ENCODE measurements around the gene HES7.

Gene HES7

DNA sequence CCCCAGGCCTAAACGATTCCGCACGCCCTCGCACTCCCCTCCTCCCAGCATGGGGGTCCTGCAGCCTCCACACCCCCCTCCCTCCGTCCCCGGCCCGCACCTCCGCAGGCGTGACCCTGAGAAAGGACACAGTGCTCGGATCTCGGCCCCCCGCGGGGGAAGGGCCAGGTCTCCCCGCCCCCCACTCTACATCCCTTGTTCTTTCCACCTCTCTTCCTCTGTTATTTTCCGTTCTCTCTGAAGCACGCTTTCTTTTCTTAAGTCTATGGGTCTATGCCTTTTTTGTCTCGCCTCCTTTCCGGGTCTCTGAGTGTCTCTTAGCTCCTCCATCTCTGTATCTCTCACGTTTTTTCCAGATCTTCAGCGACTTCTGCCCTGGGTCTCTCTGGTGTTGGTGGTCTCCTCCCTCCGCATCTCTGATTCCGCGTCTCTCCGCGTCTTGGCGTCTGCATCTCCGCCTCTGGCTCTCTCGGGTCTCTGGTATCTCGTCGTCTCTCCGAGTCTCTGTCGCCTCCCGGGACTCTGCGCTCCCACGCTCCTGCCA, 2.1 kb upstream of the HES7 start (continued):
- TF ChIP-seq, protein P1, sequence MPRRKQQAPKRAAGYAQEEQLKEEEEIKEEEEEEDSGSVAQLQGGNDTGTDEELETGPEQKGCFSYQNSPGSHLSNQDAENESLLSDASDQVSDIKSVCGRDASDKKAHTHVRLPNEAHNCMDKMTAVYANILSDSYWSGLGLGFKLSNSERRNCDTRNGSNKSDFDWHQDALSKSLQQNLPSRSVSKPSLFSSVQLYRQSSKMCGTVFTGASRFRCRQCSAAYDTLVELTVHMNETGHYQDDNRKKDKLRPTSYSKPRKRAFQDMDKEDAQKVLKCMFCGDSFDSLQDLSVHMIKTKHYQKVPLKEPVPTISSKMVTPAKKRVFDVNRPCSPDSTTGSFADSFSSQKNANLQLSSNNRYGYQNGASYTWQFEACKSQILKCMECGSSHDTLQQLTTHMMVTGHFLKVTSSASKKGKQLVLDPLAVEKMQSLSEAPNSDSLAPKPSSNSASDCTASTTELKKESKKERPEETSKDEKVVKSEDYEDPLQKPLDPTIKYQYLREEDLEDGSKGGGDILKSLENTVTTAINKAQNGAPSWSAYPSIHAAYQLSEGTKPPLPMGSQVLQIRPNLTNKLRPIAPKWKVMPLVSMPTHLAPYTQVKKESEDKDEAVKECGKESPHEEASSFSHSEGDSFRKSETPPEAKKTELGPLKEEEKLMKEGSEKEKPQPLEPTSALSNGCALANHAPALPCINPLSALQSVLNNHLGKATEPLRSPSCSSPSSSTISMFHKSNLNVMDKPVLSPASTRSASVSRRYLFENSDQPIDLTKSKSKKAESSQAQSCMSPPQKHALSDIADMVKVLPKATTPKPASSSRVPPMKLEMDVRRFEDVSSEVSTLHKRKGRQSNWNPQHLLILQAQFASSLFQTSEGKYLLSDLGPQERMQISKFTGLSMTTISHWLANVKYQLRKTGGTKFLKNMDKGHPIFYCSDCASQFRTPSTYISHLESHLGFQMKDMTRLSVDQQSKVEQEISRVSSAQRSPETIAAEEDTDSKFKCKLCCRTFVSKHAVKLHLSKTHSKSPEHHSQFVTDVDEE (CRISPR knock-in tag; IDR thresholded peaks at IDR 0.05), result no peak
- TF ChIP-seq CSDC2 (CRISPR knock-in tag; IDR thresholded peaks at IDR 0.05), result no peak

DNA sequence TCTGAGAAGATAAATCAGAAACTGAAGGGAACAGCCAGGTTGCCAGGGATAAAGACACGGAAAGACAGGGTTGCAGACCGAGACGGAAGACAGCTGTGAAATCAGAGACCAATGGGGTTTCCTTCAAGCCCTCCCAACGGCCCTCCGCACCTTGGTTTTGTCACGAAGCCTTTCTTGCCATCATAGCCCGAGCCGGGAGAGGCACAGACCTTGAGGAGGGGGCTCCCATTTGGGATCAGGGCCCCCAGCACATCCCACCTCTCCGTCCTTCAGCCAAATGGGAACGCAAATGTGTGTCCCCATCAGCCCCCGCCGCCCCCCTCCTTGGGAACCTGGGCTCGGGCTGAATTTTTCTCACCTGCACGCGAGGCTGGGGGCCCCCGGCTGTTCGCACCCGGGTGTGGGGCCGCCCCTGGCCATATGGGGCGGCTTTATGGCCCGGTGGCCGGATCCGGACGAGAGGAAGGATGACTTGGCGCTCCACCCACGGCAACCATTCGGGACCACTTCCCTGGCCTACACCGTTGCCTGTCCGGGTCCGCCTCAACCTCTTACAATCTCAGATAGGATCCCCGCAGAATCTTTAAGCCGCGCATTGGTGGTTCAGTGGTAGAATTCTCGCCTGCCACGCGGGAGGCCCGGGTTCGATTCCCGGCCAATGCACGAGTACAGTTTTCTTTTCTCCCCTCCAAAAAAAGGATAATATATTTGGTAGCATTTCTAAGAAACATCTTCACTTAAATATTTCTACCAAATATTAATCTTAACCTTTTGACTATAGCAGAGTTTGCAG, 1.4 kb upstream of the HES7 start:
- ATAC-seq, result peak; percentile 9
- TF ChIP-seq PPARA (CRISPR knock-in tag; IDR thresholded peaks at IDR 0.05; ENCODE audit: borderline replicate concordance) (no peak), ARNTL (CRISPR knock-in tag; IDR thresholded peaks at IDR 0.05; ENCODE audit: borderline replicate concordance, low read depth) (no peak), SNAI2 (CRISPR knock-in tag; IDR thresholded peaks at IDR 0.05) (no peak), ZC3H10 (CRISPR knock-in tag; IDR thresholded peaks at IDR 0.05) (no peak), ZNF8 (CRISPR knock-in tag; IDR thresholded peaks at IDR 0.05) (no peak)
- TF ChIP-seq, protein P2, sequence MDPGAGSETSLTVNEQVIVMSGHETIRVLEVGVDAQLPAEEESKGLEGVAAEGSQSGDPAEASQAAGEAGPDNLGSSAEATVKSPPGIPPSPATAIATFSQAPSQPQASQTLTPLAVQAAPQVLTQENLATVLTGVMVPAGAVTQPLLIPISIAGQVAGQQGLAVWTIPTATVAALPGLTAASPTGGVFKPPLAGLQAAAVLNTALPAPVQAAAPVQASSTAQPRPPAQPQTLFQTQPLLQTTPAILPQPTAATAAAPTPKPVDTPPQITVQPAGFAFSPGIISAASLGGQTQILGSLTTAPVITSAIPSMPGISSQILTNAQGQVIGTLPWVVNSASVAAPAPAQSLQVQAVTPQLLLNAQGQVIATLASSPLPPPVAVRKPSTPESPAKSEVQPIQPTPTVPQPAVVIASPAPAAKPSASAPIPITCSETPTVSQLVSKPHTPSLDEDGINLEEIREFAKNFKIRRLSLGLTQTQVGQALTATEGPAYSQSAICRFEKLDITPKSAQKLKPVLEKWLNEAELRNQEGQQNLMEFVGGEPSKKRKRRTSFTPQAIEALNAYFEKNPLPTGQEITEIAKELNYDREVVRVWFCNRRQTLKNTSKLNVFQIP (CRISPR knock-in tag; IDR thresholded peaks at IDR 0.05; ENCODE audit: borderline replicate concordance, low read depth), result no peak

DNA sequence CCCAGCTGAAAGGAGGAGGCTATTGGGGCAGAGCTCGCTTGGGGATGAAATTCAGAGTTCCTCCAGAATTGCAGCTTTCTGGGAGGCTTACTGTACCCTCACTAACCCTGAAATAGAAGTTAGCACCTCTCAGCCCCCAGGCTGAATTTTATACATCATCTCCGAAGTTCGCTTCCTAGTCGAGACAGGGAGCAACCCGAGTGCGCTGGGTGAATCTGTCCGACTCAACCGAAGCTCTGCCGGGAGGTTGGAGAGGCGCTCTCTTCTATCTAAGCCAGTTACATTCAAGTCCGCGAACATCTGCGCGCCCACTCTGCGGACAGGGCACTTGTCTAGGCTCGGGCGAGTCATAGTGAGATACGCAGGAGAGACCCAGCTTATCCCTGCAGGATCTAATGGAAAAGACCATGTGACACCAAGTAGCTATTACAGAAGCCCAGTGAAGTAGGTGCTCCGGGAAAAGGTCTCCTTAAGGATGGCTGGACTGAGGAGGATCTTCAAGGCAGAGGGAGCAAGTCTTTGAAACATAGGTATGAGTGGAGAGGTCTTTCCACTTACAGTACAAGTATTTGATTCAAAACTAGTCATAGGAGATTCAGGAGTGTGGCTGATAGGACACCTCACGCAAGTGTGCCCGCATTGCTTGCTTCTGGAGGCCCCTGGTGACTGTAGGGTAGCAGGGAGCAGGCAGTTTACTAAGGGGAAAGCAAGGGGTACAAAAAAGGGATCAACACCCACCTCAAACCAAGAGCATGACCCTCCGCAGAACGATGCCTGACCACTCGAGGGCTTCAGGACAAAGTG, 646 bp upstream of the HES7 start:
- ATAC-seq, result no peak
- TF ChIP-seq ESRRG (CRISPR knock-in tag; IDR thresholded peaks at IDR 0.05) (no peak), ZC3H10 (CRISPR knock-in tag; IDR thresholded peaks at IDR 0.05) (no peak), ZNF70 (CRISPR knock-in tag; IDR thresholded peaks at IDR 0.05) (no peak), SNAI2 (CRISPR knock-in tag; IDR thresholded peaks at IDR 0.05) (no peak), RARB (CRISPR knock-in tag; IDR thresholded peaks at IDR 0.05) (no peak)
- TF ChIP-seq, protein P3, sequence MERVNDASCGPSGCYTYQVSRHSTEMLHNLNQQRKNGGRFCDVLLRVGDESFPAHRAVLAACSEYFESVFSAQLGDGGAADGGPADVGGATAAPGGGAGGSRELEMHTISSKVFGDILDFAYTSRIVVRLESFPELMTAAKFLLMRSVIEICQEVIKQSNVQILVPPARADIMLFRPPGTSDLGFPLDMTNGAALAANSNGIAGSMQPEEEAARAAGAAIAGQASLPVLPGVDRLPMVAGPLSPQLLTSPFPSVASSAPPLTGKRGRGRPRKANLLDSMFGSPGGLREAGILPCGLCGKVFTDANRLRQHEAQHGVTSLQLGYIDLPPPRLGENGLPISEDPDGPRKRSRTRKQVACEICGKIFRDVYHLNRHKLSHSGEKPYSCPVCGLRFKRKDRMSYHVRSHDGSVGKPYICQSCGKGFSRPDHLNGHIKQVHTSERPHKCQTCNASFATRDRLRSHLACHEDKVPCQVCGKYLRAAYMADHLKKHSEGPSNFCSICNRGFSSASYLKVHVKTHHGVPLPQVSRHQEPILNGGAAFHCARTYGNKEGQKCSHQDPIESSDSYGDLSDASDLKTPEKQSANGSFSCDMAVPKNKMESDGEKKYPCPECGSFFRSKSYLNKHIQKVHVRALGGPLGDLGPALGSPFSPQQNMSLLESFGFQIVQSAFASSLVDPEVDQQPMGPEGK (CRISPR knock-in tag; IDR thresholded peaks at IDR 0.05; ENCODE audit: borderline replicate concordance), result no peak
- TF ChIP-seq, protein P1 (CRISPR knock-in tag; IDR thresholded peaks at IDR 0.05), result no peak

DNA sequence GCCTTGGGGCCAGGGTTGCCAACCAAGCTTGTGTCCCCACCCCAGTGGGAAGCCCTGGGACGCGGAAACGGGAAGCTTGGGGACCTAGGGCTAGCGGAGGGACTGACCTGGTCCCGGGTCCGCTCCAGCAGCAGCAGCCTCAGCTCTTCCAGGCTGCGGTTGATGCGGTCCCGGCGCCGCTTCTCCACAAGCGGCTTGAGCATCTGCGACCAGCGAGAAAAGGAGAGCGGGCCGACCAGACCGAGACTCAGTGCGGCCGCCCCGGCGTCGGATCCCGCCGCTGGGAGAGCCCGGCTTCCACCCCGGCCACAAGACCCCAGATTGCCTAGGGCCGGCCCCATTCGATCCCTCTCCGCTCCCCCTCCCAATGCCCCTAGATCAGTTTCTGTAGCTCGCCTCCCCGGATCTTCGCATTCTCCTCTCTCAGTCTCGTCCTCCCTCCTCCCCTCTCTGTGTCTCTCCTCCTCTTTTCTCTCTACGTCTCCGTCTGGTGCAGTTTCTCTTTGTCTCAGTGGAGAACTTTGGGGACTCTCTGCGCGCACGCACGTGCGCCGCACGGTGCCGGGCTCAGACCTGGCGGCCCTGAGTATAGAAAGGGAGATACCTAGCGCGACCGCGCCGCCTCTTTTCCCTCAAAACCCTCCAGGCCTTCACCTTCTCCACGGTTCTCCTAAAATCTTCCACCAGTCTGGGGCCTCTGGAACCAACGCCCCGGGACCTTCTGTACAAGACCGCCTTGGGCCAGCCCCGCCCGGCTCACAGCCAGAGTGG, 797 bp downstream of the HES7 start:
- no peak for ATAC-seq
- TF ChIP-seq GLIS3 (CRISPR knock-in tag; IDR thresholded peaks at IDR 0.05) (no peak), OSR1 (CRISPR knock-in tag; IDR thresholded peaks at IDR 0.05) (no peak), ZNF70 (CRISPR knock-in tag; IDR thresholded peaks at IDR 0.05) (no peak), CSDC2 (CRISPR knock-in tag; IDR thresholded peaks at IDR 0.05) (no peak), TOX (CRISPR knock-in tag; IDR thresholded peaks at IDR 0.05; ENCODE audit: borderline replicate concordance) (no peak), ZFP3 (CRISPR knock-in tag; IDR thresholded peaks at IDR 0.05) (no peak), ISL1 (CRISPR knock-in tag; IDR thresholded peaks at IDR 0.05) (no peak), RARB (CRISPR knock-in tag; IDR thresholded peaks at IDR 0.05) (no peak), BACH2 (CRISPR knock-in tag; IDR thresholded peaks at IDR 0.05; ENCODE audit: borderline replicate concordance) (no peak), ZFP30 (CRISPR knock-in tag; IDR thresholded peaks at IDR 0.05) (no peak), SNAI2 (CRISPR knock-in tag; IDR thresholded peaks at IDR 0.05) (no peak)
- TF ChIP-seq, protein P2 (CRISPR knock-in tag; IDR thresholded peaks at IDR 0.05; ENCODE audit: borderline replicate concordance, low read depth), result no peak
